Trophoblast cell (in vitro differentiated cells and primary cell): ENCODE measurements around the gene SH2D4B.
A peak's percentile ranks its signal among the peaks of the same experiment; 100 is the strongest.

ENCODE experiments used
- DNase-seq, 2 donors: peaks; one replicate each; pipeline ENCODE4 v3.0.0-alpha.2; 2016
- H2AFZ ChIP-seq: 2 replicates; pipeline ENCODE4 v1.6.1; 2013; ENCODE audit warnings: low read length, moderate library complexity, mild to moderate bottlenecking; ENCODE audit not compliant: insufficient read depth, poor library complexity
- H2AK5ac ChIP-seq: 2 replicates; pipeline ENCODE4 v1.6.1; 2013; ENCODE audit warnings: mild to moderate bottlenecking, low read length
- H2BK120ac ChIP-seq: 2 replicates; pipeline ENCODE4 v1.6.1; 2013; ENCODE audit warnings: low read length, mild to moderate bottlenecking, moderate library complexity; ENCODE audit not compliant: insufficient read depth, poor library complexity
- H2BK12ac ChIP-seq: 2 replicates; pipeline ENCODE4 v1.6.1; 2013; ENCODE audit warnings: mild to moderate bottlenecking, low read length, moderate library complexity
- H2BK5ac ChIP-seq: 2 replicates; pipeline ENCODE4 v1.6.1; 2013; ENCODE audit warnings: low read length, low read depth, moderate library complexity, mild to moderate bottlenecking; ENCODE audit not compliant: poor library complexity
- H3K14ac ChIP-seq: 2 replicates; pipeline ENCODE4 v1.6.1; 2013; ENCODE audit warnings: mild to moderate bottlenecking, low read length
- H3K18ac ChIP-seq: 2 replicates; pipeline ENCODE4 v1.6.1; 2013; ENCODE audit warnings: mild to moderate bottlenecking, low read length
- H3K23ac ChIP-seq: 2 replicates; pipeline ENCODE4 v1.6.1; 2013; ENCODE audit warnings: low read length
- H3K27ac ChIP-seq: 2 replicates; pipeline ENCODE4 v1.5.1; 2013; ENCODE audit warnings: low read depth, mild to moderate bottlenecking, inconsistent platforms, low read length, moderate library complexity
- H3K27me3 ChIP-seq: 2 replicates; pipeline ENCODE4 v1.6.1; 2013; ENCODE audit warnings: inconsistent platforms, mild to moderate bottlenecking, low read length, moderate library complexity; ENCODE audit not compliant: insufficient read depth
- H3K36me3 ChIP-seq, 2 experiments: 1 replicate in 1 of 2; 2 replicates in 1 of 2; pipeline ENCODE4 v1.6.1; 2013; ENCODE audit warnings: low read length in 2 of 2, mild to moderate bottlenecking in 2 of 2, moderate library complexity in 1 of 2; ENCODE audit not compliant: insufficient read depth in 2 of 2, control insufficient read depth in 1 of 2
- H3K4ac ChIP-seq: 2 replicates; pipeline ENCODE4 v1.6.1; 2013; ENCODE audit warnings: low read depth, mild to moderate bottlenecking, low read length, moderate library complexity
- H3K4me1 ChIP-seq, 2 experiments: 1 replicate in 1 of 2; 2 replicates in 1 of 2; pipeline ENCODE4 v1.6.1; 2013; ENCODE audit warnings: low read length in 2 of 2, mild to moderate bottlenecking in 2 of 2, moderate library complexity in 1 of 2; ENCODE audit not compliant: insufficient read depth in 2 of 2, control insufficient read depth in 1 of 2
- H3K4me2 ChIP-seq: 2 replicates; pipeline ENCODE4 v1.6.1; 2013; ENCODE audit warnings: inconsistent platforms, mild to moderate bottlenecking, low read length, moderate library complexity
- H3K4me3 ChIP-seq: 2 replicates; pipeline ENCODE4 v1.5.1; 2013; ENCODE audit warnings: mild to moderate bottlenecking, low read depth, low read length, inconsistent platforms
- H3K79me1 ChIP-seq: one replicate; pipeline ENCODE4 v1.6.1; 2013; ENCODE audit warnings: low read length
- H3K79me2 ChIP-seq: 2 replicates; pipeline ENCODE4 v1.6.1; 2013; ENCODE audit warnings: low read length, mild to moderate bottlenecking; ENCODE audit not compliant: control insufficient read depth, insufficient read depth, poor library complexity
- H3K9ac ChIP-seq: 2 replicates; pipeline ENCODE4 v1.6.1; 2013; ENCODE audit warnings: mild to moderate bottlenecking, low read length
- H3K9me3 ChIP-seq: 2 replicates; pipeline ENCODE4 v1.6.1; 2013; ENCODE audit warnings: low read depth, mild to moderate bottlenecking, control low read depth, inconsistent platforms, low read length; ENCODE audit not compliant: insufficient read depth
- H4K12ac ChIP-seq: 2 replicates; pipeline ENCODE4 v1.6.1; 2013; ENCODE audit warnings: low read depth, mild to moderate bottlenecking, low read length, moderate library complexity
- H4K8ac ChIP-seq: 2 replicates; pipeline ENCODE4 v1.6.1; 2013; ENCODE audit warnings: low read depth, mild to moderate bottlenecking, low read length, moderate library complexity
- H4K91ac ChIP-seq: one replicate; pipeline ENCODE4 v1.6.1; 2013; ENCODE audit warnings: low read depth, mild to moderate bottlenecking, low read length, moderate library complexity
- WGBS: extraction: QIAGEN DNeasy Blood & Tissue Kit; methylation state at CpG from one replicate; pipeline ENCODE4 v1.1.7; 2013; ENCODE audit warnings: missing lambda C conversion rate; ENCODE audit not compliant: insufficient read length, insufficient coverage; ENCODE audit errors: extremely low coverage; 5-methylcytosine and 5-hydroxymethylcytosine counted together

Gene SH2D4B

DNA sequence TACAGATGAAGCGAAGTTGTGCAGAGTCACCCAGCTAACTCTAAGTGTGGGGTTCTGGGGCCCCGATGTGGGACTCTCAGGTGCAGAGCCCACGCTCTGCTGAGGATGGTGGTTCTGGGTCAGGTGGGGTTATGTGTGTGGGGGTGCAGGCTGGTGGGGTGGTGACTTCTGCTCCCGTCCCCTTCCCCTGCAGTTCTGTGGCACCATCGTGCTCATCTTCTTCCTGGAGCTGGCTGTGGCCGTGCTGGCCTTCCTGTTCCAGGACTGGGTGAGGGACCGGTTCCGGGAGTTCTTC lies 28.6 kb upstream of the SH2D4B start:
- peak in 1 of 2 donors; percentile 66 for DNase-seq
- Histone ChIP-seq H3K27ac (peak overlapping the region; percentile 89), H3K4ac (peak overlapping the region; percentile 83), H3K14ac (peak overlapping the region; percentile 82), H3K9me3 (peaks cover 1% of the 10 kb centered on the region), H3K18ac (peak overlapping the region; percentile 86), H3K27me3 (no peaks in the 10 kb centered on the region), H2BK12ac (peak overlapping the region; percentile 86), H4K91ac (peak overlapping the region; percentile 88), H3K36me3 (peaks cover 38% of the 10 kb centered on the region in 2 experiments), H2AFZ (no peak overlapping the region), H3K4me2 (no peak overlapping the region), H2BK5ac (peak overlapping the region; percentile 73), H3K23ac (no peak overlapping the region), H3K9ac (peak overlapping the region; percentile 11), H3K4me1 (peaks cover 46 to 47% of the 10 kb centered on the region in 2 experiments), H4K12ac (no peak overlapping the region), H2AK5ac (peak overlapping the region; percentile 93), H4K8ac (peak overlapping the region; percentile 78), H3K79me2 (peaks cover 27% of the 10 kb centered on the region), H2BK120ac (peak overlapping the region; percentile 93), H3K79me1 (peaks cover 43% of the 10 kb centered on the region), H3K4me3 (no peak overlapping the region)
- no CpG with 5 or more reads among the region's 8 CpGs for WGBS

DNA sequence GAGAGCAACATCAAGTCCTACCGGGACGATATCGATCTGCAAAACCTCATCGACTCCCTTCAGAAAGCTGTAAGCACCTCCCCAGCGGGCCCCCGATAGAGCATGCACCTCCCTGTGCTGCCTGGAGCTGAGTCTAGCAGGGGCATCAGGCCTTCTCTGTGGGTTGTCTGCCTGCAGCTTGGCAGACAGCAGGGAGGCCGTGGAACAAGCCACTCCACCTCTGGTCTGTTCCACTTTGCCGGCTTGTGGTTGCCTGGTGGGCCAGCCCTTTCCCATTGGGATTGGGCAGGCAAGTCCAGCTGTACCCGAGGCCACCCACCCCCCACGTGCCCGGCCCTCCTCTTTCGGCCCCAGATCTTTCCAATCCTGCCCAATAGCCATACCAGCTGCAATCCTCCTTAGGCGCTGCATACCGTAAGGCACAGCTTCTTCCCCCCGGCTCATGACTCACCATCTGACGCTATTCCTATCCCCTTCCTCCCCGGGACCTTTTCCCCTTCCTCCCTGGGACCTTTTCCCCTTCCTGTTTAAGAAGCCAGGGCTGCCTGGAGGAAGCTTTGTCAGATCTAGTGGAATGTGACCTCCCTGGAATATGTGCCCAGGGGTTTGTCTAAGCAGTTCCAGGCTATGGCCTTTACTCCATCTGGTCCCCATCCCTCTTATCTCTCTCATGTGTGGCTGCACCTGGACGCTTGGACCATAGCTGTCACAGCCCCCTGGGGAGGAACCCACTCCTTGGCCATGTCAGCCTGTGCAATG lies 28.1 kb upstream of the SH2D4B start:
- Histone ChIP-seq H3K27ac (peak overlapping the region; percentile 89), H4K12ac (peak overlapping the region; percentile 23), H3K9ac (peak overlapping the region; percentile 11), H3K79me1 (peaks cover 39% of the 10 kb centered on the region), H2AFZ (peak overlapping the region; percentile 11), H3K9me3 (peaks cover 1% of the 10 kb centered on the region), H3K36me3 (peaks cover 43% of the 10 kb centered on the region in 2 experiments), H3K14ac (peak overlapping the region; percentile 82), H2BK5ac (peak overlapping the region; percentile 73), H3K18ac (peak overlapping the region; percentile 86), H3K23ac (no peak overlapping the region), H2AK5ac (peak overlapping the region; percentile 93), H2BK120ac (peak overlapping the region; percentile 93), H3K4me3 (no peak overlapping the region), H3K4me2 (no peak overlapping the region), H4K91ac (peak overlapping the region; percentile 88), H4K8ac (peak overlapping the region; percentile 78), H3K4me1 (peaks cover 41 to 42% of the 10 kb centered on the region in 2 experiments), H3K27me3 (no peaks in the 10 kb centered on the region), H3K4ac (peak overlapping the region; percentile 83), H2BK12ac (peak overlapping the region; percentile 86), H3K79me2 (peaks cover 27% of the 10 kb centered on the region)
- peak; percentile 97 for DNase-seq
- no CpG with 5 or more reads among the region's 18 CpGs for WGBS

DNA sequence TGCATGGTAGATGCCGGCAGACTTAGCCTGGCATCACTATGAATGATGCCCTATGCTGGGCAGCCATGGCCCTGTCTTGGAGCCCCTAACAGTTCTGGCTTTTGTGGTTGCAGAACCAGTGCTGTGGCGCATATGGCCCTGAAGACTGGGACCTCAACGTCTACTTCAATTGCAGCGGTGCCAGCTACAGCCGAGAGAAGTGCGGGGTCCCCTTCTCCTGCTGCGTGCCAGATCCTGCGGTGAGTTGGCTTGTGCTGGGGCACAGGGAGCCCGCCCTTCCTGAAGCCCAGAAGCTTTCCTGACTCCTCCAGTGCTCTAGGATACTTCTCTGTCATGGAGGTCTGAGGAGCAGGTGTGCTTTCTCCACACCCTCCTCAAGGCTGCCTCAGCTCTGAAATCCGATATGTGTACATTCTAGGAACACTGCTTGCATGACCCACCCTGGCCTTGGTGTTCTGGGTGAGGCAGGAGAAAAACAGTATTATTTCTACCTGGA lies 25.6 kb upstream of the SH2D4B start:
- Histone ChIP-seq H3K36me3 (peaks cover 57 to 65% of the 10 kb centered on the region in 2 experiments), H3K18ac (no peak overlapping the region), H3K27me3 (no peaks in the 10 kb centered on the region), H2BK5ac (no peak overlapping the region), H3K9ac (peak overlapping the region; percentile 7), H3K23ac (no peak overlapping the region), H4K91ac (no peak overlapping the region), H3K79me2 (peaks cover 10% of the 10 kb centered on the region), H3K4me1 (peaks cover 21 to 22% of the 10 kb centered on the region in 2 experiments), H2AK5ac (no peak overlapping the region), H2BK120ac (no peak overlapping the region), H3K27ac (no peak overlapping the region), H2BK12ac (peak overlapping the region; percentile 20), H3K14ac (no peak overlapping the region), H3K4ac (no peak overlapping the region), H2AFZ (no peak overlapping the region), H3K9me3 (peaks cover 1% of the 10 kb centered on the region), H3K4me3 (no peak overlapping the region), H3K4me2 (no peak overlapping the region), H4K8ac (peak overlapping the region; percentile 25), H4K12ac (no peak overlapping the region), H3K79me1 (peaks cover 17% of the 10 kb centered on the region)
- no peak for DNase-seq
- WGBS = no CpG with 5 or more reads among the region's 10 CpGs

DNA sequence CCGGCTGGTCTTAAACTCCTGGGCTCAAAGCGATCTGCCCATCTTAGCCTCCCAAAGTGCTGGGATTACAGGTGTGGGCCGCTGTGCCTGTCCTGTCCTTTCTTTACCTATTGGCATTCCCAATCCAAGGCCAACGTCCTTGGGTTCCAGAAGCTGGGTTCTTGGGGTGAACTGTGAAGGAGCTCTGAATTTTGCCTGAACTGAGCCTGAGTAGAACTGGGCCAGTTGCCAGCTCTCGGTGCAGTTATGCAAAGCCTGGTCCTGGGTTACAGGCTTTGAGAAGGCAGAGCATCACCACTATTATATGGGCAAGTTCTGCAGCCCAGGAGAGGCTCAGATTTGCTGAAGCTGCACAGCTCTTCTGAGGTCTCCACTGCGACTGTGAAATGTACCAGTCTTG lies 24.6 kb upstream of the SH2D4B start:
- Histone ChIP-seq H3K79me1 (peaks cover 14% of the 10 kb centered on the region), H3K27ac (no peak overlapping the region), H3K36me3 (peaks cover 61 to 72% of the 10 kb centered on the region in 2 experiments), H3K23ac (no peak overlapping the region), H3K27me3 (no peaks in the 10 kb centered on the region), H3K79me2 (peaks cover 8% of the 10 kb centered on the region), H2AFZ (no peak overlapping the region), H3K4me3 (no peak overlapping the region), H3K9ac (no peak overlapping the region), H3K4me2 (no peak overlapping the region), H4K12ac (no peak overlapping the region), H2BK12ac (no peak overlapping the region), H3K4me1 (peaks cover 18% of the 10 kb centered on the region in 2 experiments), H3K9me3 (peaks cover 1% of the 10 kb centered on the region), H3K18ac (no peak overlapping the region), H2BK120ac (no peak overlapping the region), H2AK5ac (no peak overlapping the region), H3K14ac (no peak overlapping the region), H4K91ac (no peak overlapping the region), H2BK5ac (no peak overlapping the region), H3K4ac (no peak overlapping the region), H4K8ac (no peak overlapping the region)
- DNase-seq = no peak
- WGBS = no CpG with 5 or more reads among the region's 6 CpGs
